HG03354 (cell line): ENCODE measurements around the gene DNAJC11.

ENCODE experiments used
- ATAC-seq: cut with Tn5 transposase; IDR thresholded peaks from one replicate; pipeline ENCODE4 v1.9.1; 2021; ENCODE audit warnings: mild to moderate bottlenecking; ENCODE audit not compliant: unreplicated experiment, poor library complexity, severe bottlenecking

DNAJC11 gene

GRCh38 chr1:6627841-6628545, 73.6 kb downstream of the DNAJC11 start:
- no peak for ATAC-seq

- ATAC-seq = no peak
Measured at GRCh38 chr1:6627031-6627430, 74.6 kb downstream of the DNAJC11 start.

GRCh38 chr1:6625584-6626149, 75.9 kb downstream of the DNAJC11 start:
- peak; percentile 52 for ATAC-seq

- peak; percentile 89 for ATAC-seq
Measured at GRCh38 chr1:6624710-6625583, 76.7 kb downstream of the DNAJC11 start, which contains the start of gene THAP3. Gene THAP3 (plus strand): TSS chr1:6624868. CDS start chr1:6625219, 351 bp downstream.

- ATAC-seq = no peak
Measured at GRCh38 chr1:6623269-6623965, 78.2 kb downstream of the DNAJC11 start.

GRCh38 chr1:6622396-6623152, 79.0 kb downstream of the DNAJC11 start:
- no peak for ATAC-seq

- no peak for ATAC-seq
Measured at GRCh38 chr1:6621429-6622391, 79.9 kb downstream of the DNAJC11 start.

GRCh38 chr1:6619045-6619444, 82.6 kb downstream of the DNAJC11 start:
- ATAC-seq = no peak

GRCh38 chr1:6614929-6615785, 86.5 kb downstream of the DNAJC11 start:
- no peak for ATAC-seq

- ATAC-seq = no peak
Measured at GRCh38 chr1:6614019-6614928, 87.3 kb downstream of the DNAJC11 start.

GRCh38 chr1:6613361-6614018, 88.1 kb downstream of the DNAJC11 start, which contains the start of gene PHF13:
Gene PHF13 (plus strand): TSS chr1:6613731. CDS start chr1:6614067, 336 bp downstream.
- ATAC-seq = peak; percentile 92

GRCh38 chr1:6612641-6613360, 88.8 kb downstream of the DNAJC11 start:
- peak; percentile 29 for ATAC-seq

- no peak for ATAC-seq
Measured at GRCh38 chr1:6603915-6604558, 97.6 kb downstream of the DNAJC11 start.

- peak; percentile 45 for ATAC-seq
Measured at GRCh38 chr1:6603238-6603914, 98.2 kb downstream of the DNAJC11 start.
